Activated naive CD8-positive, alpha-beta T cell treated with anti-CD3 and anti-CD28 coated beads, Interleukin-2, amount 10 ng/mL, durations not matched to agents 7 days and 5 days (primary cell): ENCODE data around the gene LCLAT1. TPM values are rescaled to one million over a fixed set of nuclear protein-coding genes. Genes with fewer than 3 reads are reported as not detected.

ENCODE experiments used
- ATAC-seq: fragments of 150-1000 bp; cut with Tn5 transposase; one replicate; pipeline ENCODE4 v1.10.0; 2021; ENCODE audit warnings: low read depth, moderate library complexity
- POLR2A ChIA-PET: fragments of 350-600 bp; sonication (Branson Sonifier 250); formaldehyde crosslinking; loops from one replicate; lab custom pipeline; 2021; ENCODE audit warnings: antibody characterized with exemption; lab: Charles Lee
- DNase-seq: peaks from one replicate; pipeline ENCODE4 v3.0.0; 2021
- H3K27ac Mint-ChIP-seq: one replicate; pipeline ENCODE4 v1.8.0; 2022; ENCODE audit warnings: mild to moderate bottlenecking, mixed read lengths
- H3K27me3 Mint-ChIP-seq: one replicate; pipeline ENCODE4 v1.8.0; 2022; ENCODE audit warnings: mild to moderate bottlenecking, moderate library complexity, mixed read lengths
- H3K36me3 Mint-ChIP-seq: one replicate; pipeline ENCODE4 v1.8.0; 2021; ENCODE audit warnings: mild to moderate bottlenecking, mixed read lengths
- H3K4me1 Mint-ChIP-seq: one replicate; pipeline ENCODE4 v1.8.0; 2021; ENCODE audit warnings: mixed read lengths
- H3K4me3 Mint-ChIP-seq: one replicate; pipeline ENCODE4 v1.8.0; 2022; ENCODE audit warnings: mild to moderate bottlenecking, moderate library complexity, mixed read lengths
- H3K9me3 Mint-ChIP-seq: one replicate; pipeline ENCODE4 v1.8.0; 2021; ENCODE audit warnings: mixed read lengths
- total RNA-seq, 2 experiments: library from RNA; stranded (reverse); gene quantifications; one replicate each; pipeline ENCODE4 v1.2.3, GENCODE V29; 2021

Gene LCLAT1
- total RNA-seq, 2 experiments from 2014 or later: 19.8 to 21.2 TPM

GRCh38 chr2:30548386-30548785 lies 101.3 kb downstream of the LCLAT1 start:
- Mint-ChIP-seq H3K27ac (no peak overlapping the region), H3K9me3 (peaks cover 1% of the 10 kb centered on the region), H3K27me3 (no peaks in the 10 kb centered on the region), H3K36me3 (peaks cover 23% of the 10 kb centered on the region), H3K4me1 (no peaks in the 10 kb centered on the region), H3K4me3 (no peak overlapping the region)
- DNase-seq (no peak), ATAC-seq (no peak)
- POLR2A ChIA-PET: no interaction called here

- no peak for DNase-seq
- Mint-ChIP-seq H3K27ac (no peak overlapping the region), H3K36me3 (peaks cover 18% of the 10 kb centered on the region), H3K4me1 (no peaks in the 10 kb centered on the region), H3K27me3 (no peaks in the 10 kb centered on the region), H3K9me3 (peaks cover 1% of the 10 kb centered on the region), H3K4me3 (no peak overlapping the region)
- POLR2A ChIA-PET: no interaction called here
- ATAC-seq: no peak
These were observed 102.0 kb downstream of the LCLAT1 start for GRCh38 chr2:30549096-30549495.

GRCh38 chr2:30559544-30560275 lies 112.7 kb downstream of the LCLAT1 start:
- Mint-ChIP-seq H3K4me1 (no peaks in the 10 kb centered on the region), H3K36me3 (peaks cover 7% of the 10 kb centered on the region), H3K9me3 (no peaks in the 10 kb centered on the region), H3K27ac (no peak overlapping the region), H3K27me3 (no peaks in the 10 kb centered on the region), H3K4me3 (no peak overlapping the region)
- ATAC-seq: no peak
- POLR2A ChIA-PET: no interaction called here
- no peak for DNase-seq

GRCh38 chr2:30561349-30561748 lies 114.3 kb downstream of the LCLAT1 start:
- peaks cover 5% of the 10 kb centered on the region for H3K4me1 Mint-ChIP-seq
- no peak for ATAC-seq
- H3K9me3 Mint-ChIP-seq: no peaks in the 10 kb centered on the region
- no peaks in the 10 kb centered on the region for H3K27me3 Mint-ChIP-seq
- peaks cover 10% of the 10 kb centered on the region for H3K36me3 Mint-ChIP-seq
- no peak for DNase-seq
- no peak overlapping the region for H3K27ac Mint-ChIP-seq
- H3K4me3 Mint-ChIP-seq: no peak overlapping the region
- POLR2A ChIA-PET: no interaction called here

GRCh38 chr2:30565851-30566358 lies 118.9 kb downstream of the LCLAT1 start:
- peaks cover 13% of the 10 kb centered on the region for H3K36me3 Mint-ChIP-seq
- ATAC-seq (no peak), DNase-seq (no peak)
- H3K27me3 Mint-ChIP-seq: no peaks in the 10 kb centered on the region
- H3K4me3 Mint-ChIP-seq: no peak overlapping the region
- peaks cover 5% of the 10 kb centered on the region for H3K4me1 Mint-ChIP-seq
- H3K27ac Mint-ChIP-seq: no peak overlapping the region
- POLR2A ChIA-PET: no interaction called here
- no peaks in the 10 kb centered on the region for H3K9me3 Mint-ChIP-seq

- Mint-ChIP-seq H3K9me3 (no peaks in the 10 kb centered on the region), H3K4me1 (peaks cover 5% of the 10 kb centered on the region), H3K36me3 (peaks cover 13% of the 10 kb centered on the region), H3K4me3 (no peak overlapping the region), H3K27ac (no peak overlapping the region), H3K27me3 (no peaks in the 10 kb centered on the region)
- ATAC-seq (no peak), DNase-seq (no peak)
- POLR2A ChIA-PET: no interaction called here
These were observed 119.6 kb downstream of the LCLAT1 start for GRCh38 chr2:30566631-30567030.

GRCh38 chr2:30567317-30567716 lies 120.3 kb downstream of the LCLAT1 start:
- H3K4me1 Mint-ChIP-seq: peaks cover 5% of the 10 kb centered on the region
- H3K27me3 Mint-ChIP-seq: no peaks in the 10 kb centered on the region
- no peak for DNase-seq
- H3K36me3 Mint-ChIP-seq: peaks cover 13% of the 10 kb centered on the region
- ATAC-seq: no peak
- H3K4me3 Mint-ChIP-seq: no peak overlapping the region
- no peak overlapping the region for H3K27ac Mint-ChIP-seq
- H3K9me3 Mint-ChIP-seq: no peaks in the 10 kb centered on the region
- POLR2A ChIA-PET: no interaction called here

GRCh38 chr2:30569946-30570345 lies 122.9 kb downstream of the LCLAT1 start:
- no peaks in the 10 kb centered on the region for H3K27me3 Mint-ChIP-seq
- POLR2A ChIA-PET: no interaction called here
- DNase-seq: no peak
- peaks cover 9% of the 10 kb centered on the region for H3K36me3 Mint-ChIP-seq
- no peak overlapping the region for H3K4me3 Mint-ChIP-seq
- no peaks in the 10 kb centered on the region for H3K9me3 Mint-ChIP-seq
- peaks cover 5% of the 10 kb centered on the region for H3K4me1 Mint-ChIP-seq
- ATAC-seq: no peak
- no peak overlapping the region for H3K27ac Mint-ChIP-seq

GRCh38 chr2:30577151-30577550 lies 130.1 kb downstream of the LCLAT1 start:
- ATAC-seq: no peak
- Mint-ChIP-seq H3K4me3 (no peak overlapping the region), H3K4me1 (peaks cover 5% of the 10 kb centered on the region), H3K27ac (no peak overlapping the region), H3K9me3 (no peaks in the 10 kb centered on the region), H3K27me3 (no peaks in the 10 kb centered on the region), H3K36me3 (peaks cover 5% of the 10 kb centered on the region)
- POLR2A ChIA-PET: no interaction called here
- no peak for DNase-seq

GRCh38 chr2:30580391-30580790 lies 133.3 kb downstream of the LCLAT1 start:
- Mint-ChIP-seq H3K27ac (no peak overlapping the region), H3K4me3 (no peak overlapping the region)
- POLR2A ChIA-PET: no interaction called here

GRCh38 chr2:30582521-30582920 lies 135.5 kb downstream of the LCLAT1 start:
- Mint-ChIP-seq H3K36me3 (peaks cover 20% of the 10 kb centered on the region), H3K9me3 (no peaks in the 10 kb centered on the region), H3K27ac (no peak overlapping the region), H3K4me3 (no peak overlapping the region), H3K4me1 (peaks cover 5% of the 10 kb centered on the region), H3K27me3 (no peaks in the 10 kb centered on the region)
- ATAC-seq (no peak), DNase-seq (no peak)
- POLR2A ChIA-PET: no interaction called here

More at GRCh38 chr2:30580391-30580790, 133.3 kb downstream of the LCLAT1 start:
- DNase-seq: no peak
- ATAC-seq: no peak
- H3K9me3 Mint-ChIP-seq: no peaks in the 10 kb centered on the region
- peaks cover 5% of the 10 kb centered on the region for H3K4me1 Mint-ChIP-seq
- H3K36me3 Mint-ChIP-seq: peaks cover 10% of the 10 kb centered on the region
- no peaks in the 10 kb centered on the region for H3K27me3 Mint-ChIP-seq

- Mint-ChIP-seq H3K27me3 (no peaks in the 10 kb centered on the region), H3K27ac (no peak overlapping the region), H3K4me1 (peaks cover 5% of the 10 kb centered on the region), H3K4me3 (no peak overlapping the region), H3K36me3 (peaks cover 21% of the 10 kb centered on the region), H3K9me3 (no peaks in the 10 kb centered on the region)
- no peak for DNase-seq
- ATAC-seq: no peak
- POLR2A ChIA-PET: no interaction called here
These were observed 136.2 kb downstream of the LCLAT1 start for GRCh38 chr2:30583204-30583749.

GRCh38 chr2:30584116-30584515 lies 137.1 kb downstream of the LCLAT1 start:
- H3K27ac Mint-ChIP-seq: no peak overlapping the region

GRCh38 chr2:30588994-30589393 lies 141.9 kb downstream of the LCLAT1 start:
- POLR2A ChIA-PET: no interaction called here
- peaks cover 21% of the 10 kb centered on the region for H3K36me3 Mint-ChIP-seq
- H3K4me1 Mint-ChIP-seq: no peaks in the 10 kb centered on the region
- DNase-seq (no peak), ATAC-seq (no peak)
- no peak overlapping the region for H3K27ac Mint-ChIP-seq
- H3K9me3 Mint-ChIP-seq: no peaks in the 10 kb centered on the region
- no peaks in the 10 kb centered on the region for H3K27me3 Mint-ChIP-seq
- no peak overlapping the region for H3K4me3 Mint-ChIP-seq

More at GRCh38 chr2:30584116-30584515, 137.1 kb downstream of the LCLAT1 start:
- peaks cover 21% of the 10 kb centered on the region for H3K36me3 Mint-ChIP-seq
- H3K27me3 Mint-ChIP-seq: no peaks in the 10 kb centered on the region
- POLR2A ChIA-PET: no interaction called here
- H3K9me3 Mint-ChIP-seq: no peaks in the 10 kb centered on the region
- no peak overlapping the region for H3K4me3 Mint-ChIP-seq
- DNase-seq: no peak
- no peak for ATAC-seq
- peaks cover 5% of the 10 kb centered on the region for H3K4me1 Mint-ChIP-seq
